GM12874 (cell line): ENCODE results near the gene CEP128.
A peak's percentile ranks its signal among the peaks of the same experiment; 100 is the strongest.

Source experiments
- CTCF ChIP-seq: IDR thresholded peaks from 2 replicates; pipeline ENCODE4 v1.5.1; 2011; ENCODE audit warnings: low read depth, mild to moderate bottlenecking, control low read depth, low read length, moderate library complexity; ENCODE audit not compliant: insufficient read depth

Gene CEP128

GRCh38 chr14:80941241-80942185 is at the start of gene CEP128:
CEP128 (minus strand) TSS chr14:80941738.
- no peak for TF ChIP-seq CTCF

- no peak for TF ChIP-seq CTCF
These were observed 47.3 kb upstream of the CEP128 start for GRCh38 chr14:80988735-80989429.

GRCh38 chr14:80988192-80988591 is 46.7 kb upstream of the CEP128 start:
- no peak for TF ChIP-seq CTCF

GRCh38 chr14:80987235-80988032 is 45.9 kb upstream of the CEP128 start:
- TF ChIP-seq CTCF: peak; percentile 83

GRCh38 chr14:80982711-80983110 is 41.2 kb upstream of the CEP128 start:
- TF ChIP-seq CTCF: no peak

- no peak for TF ChIP-seq CTCF
These were observed 40.1 kb upstream of the CEP128 start for GRCh38 chr14:80981673-80982072.

- no peak for TF ChIP-seq CTCF
These were observed 39.6 kb upstream of the CEP128 start for GRCh38 chr14:80981156-80981555.
